Endothelial cell of hepatic sinusoid (primary cell): ENCODE results near the gene WDR27.

Experiments
- in situ Hi-C: cut with HindIII; loops from 2 replicates; pipeline ENCODE4 v1.10.0; 2017; ENCODE audit warnings: low sequenced_read_pairs

The WDR27 gene

GRCh38 chr6:169619650-169620049 lies 82.2 kb downstream of the WDR27 start:
- in situ Hi-C loops = loop anchor here (5.0 kb wide), 1 partner anchor 52 kb away; no protein-coding TSS in a partner anchor

GRCh38 chr6:169618526-169619490 lies 83.0 kb downstream of the WDR27 start:
- in situ Hi-C loops = loop anchor here (5.0 kb wide), 1 partner anchor 52 kb away; no protein-coding TSS in a partner anchor

- in situ Hi-C loops = loop anchor here (5.0 kb wide), 1 partner anchor 50 kb away; no protein-coding TSS in a partner anchor
Measured at GRCh38 chr6:169617562-169617961, 84.3 kb downstream of the WDR27 start.

GRCh38 chr6:169608609-169609008 lies 93.2 kb downstream of the WDR27 start:
- in situ Hi-C loops = loop anchor here (10.0 kb wide), 1 partner anchor 684 kb away; no protein-coding TSS in a partner anchor

GRCh38 chr6:169604076-169604475 lies 97.8 kb downstream of the WDR27 start:
- in situ Hi-C loops = loop anchor here (10.0 kb wide), 1 partner anchor 679 kb away; no protein-coding TSS in a partner anchor

GRCh38 chr6:169601129-169601528 lies 100.7 kb downstream of the WDR27 start:
- in situ Hi-C loops = loop anchor here (10.0 kb wide), 1 partner anchor 676 kb away; no protein-coding TSS in a partner anchor

- in situ Hi-C loops = loop anchor here (10.0 kb wide), 1 partner anchor 102 kb away; no protein-coding TSS in a partner anchor
Measured at GRCh38 chr6:169592558-169592957, 109.3 kb downstream of the WDR27 start.

GRCh38 chr6:169591616-169592015 lies 110.2 kb downstream of the WDR27 start:
- in situ Hi-C loops = loop anchor here (10.0 kb wide), 1 partner anchor 103 kb away; no protein-coding TSS in a partner anchor

- in situ Hi-C loops = loop anchor here (10.0 kb wide), 1 partner anchor 104 kb away; no protein-coding TSS in a partner anchor
Measured at GRCh38 chr6:169590376-169590939, 111.4 kb downstream of the WDR27 start.

- in situ Hi-C loops = loop anchor here (10.0 kb wide), 1 partner anchor 105 kb away; no protein-coding TSS in a partner anchor
Measured at GRCh38 chr6:169589699-169590257, 112.1 kb downstream of the WDR27 start.

- in situ Hi-C loops = no loop called here
Measured at GRCh38 chr6:169589293-169589692, 112.5 kb downstream of the WDR27 start.

GRCh38 chr6:169587975-169588374 lies 113.9 kb downstream of the WDR27 start:
- in situ Hi-C loops = no loop called here

GRCh38 chr6:169583886-169584541 lies 117.8 kb downstream of the WDR27 start:
- in situ Hi-C loops = no loop called here

GRCh38 chr6:169579407-169580111 lies 122.3 kb downstream of the WDR27 start:
- in situ Hi-C loops = no loop called here

- in situ Hi-C loops = no loop called here
Measured at GRCh38 chr6:169577974-169578373, 123.9 kb downstream of the WDR27 start.

- in situ Hi-C loops = no loop called here
Measured at GRCh38 chr6:169577236-169577635, 124.6 kb downstream of the WDR27 start.

- in situ Hi-C loops = no loop called here
Measured at GRCh38 chr6:169575821-169576220, 126.0 kb downstream of the WDR27 start.

GRCh38 chr6:169575365-169575764 lies 126.5 kb downstream of the WDR27 start:
- in situ Hi-C loops = no loop called here

GRCh38 chr6:169574420-169574819 lies 127.4 kb downstream of the WDR27 start:
- in situ Hi-C loops = no loop called here

- in situ Hi-C loops = no loop called here
Measured at GRCh38 chr6:169573883-169574282, 127.9 kb downstream of the WDR27 start.
